ENCODE data around the gene LRCH4.
A peak's percentile ranks its signal among the peaks of the same experiment; 100 is the strongest.

LRCH4 gene

DNA sequence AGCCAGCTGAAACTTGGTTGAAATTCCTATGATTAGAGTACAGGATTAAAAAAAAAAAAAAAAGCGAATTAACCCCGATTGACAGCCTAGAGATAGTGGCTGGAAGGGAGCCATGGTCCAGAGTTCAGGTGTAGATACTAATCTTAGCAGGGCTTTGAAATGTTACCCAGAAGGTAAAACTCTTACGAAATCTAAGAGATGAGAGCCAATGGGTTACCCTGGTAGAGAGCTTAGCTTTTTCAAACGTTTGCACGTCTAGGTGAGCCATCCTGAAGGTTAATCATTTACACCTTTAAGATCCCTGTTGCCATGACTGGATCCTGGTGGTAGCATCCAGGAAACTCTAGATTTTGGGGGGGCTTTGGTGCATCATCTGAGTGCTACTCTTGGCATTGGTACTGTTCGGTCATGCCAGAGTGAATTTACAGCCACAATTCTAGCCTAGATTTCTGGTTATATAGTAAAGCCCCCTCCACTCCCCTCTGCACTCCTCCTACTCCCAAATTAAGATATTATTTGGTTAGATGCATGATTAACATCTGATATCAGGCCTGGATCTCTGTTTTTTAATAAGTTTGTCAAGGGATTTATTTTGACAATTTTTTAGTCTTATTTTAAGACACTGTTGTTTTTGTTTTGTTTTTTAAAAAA, 45.7 kb downstream of the LRCH4 start:
- no peaks in the 10 kb centered on the region for H3K9me2 ChIP-seq (replicated peaks; ENCODE audit: low read depth, low read length)
- peak overlapping the region; percentile 85 for H3K4me3 ChIP-seq (ENCODE audit: low read length, poor library complexity, severe bottlenecking)
- H3K4me2 ChIP-seq (ENCODE audit: low read depth, low read length, poor library complexity, severe bottlenecking): peak overlapping the region; percentile 96
- H3F3A ChIP-seq (ENCODE audit: low read depth): 0 out of 2 replicates have a peak, but pooled peaks cover 3% of the 10 kb centered on the region
- peaks cover 37% of the 10 kb centered on the region for H3K4me1 ChIP-seq (ENCODE audit: insufficient read depth, low read length, poor library complexity, severe bottlenecking)
- peaks cover 16% of the 10 kb centered on the region for H3K79me2 ChIP-seq (ENCODE audit: insufficient read depth, low read length)
- no peaks in the 10 kb centered on the region for H3K27me3 ChIP-seq (ENCODE audit: insufficient read depth, low read length, poor library complexity, severe bottlenecking)
- no peak overlapping the region for H2AFZ ChIP-seq (ENCODE audit: low read length)
- H3K9me3 ChIP-seq (ENCODE audit: insufficient read depth, low read depth, low read length): no peaks in the 10 kb centered on the region
- TF ChIP-seq, protein P1, sequence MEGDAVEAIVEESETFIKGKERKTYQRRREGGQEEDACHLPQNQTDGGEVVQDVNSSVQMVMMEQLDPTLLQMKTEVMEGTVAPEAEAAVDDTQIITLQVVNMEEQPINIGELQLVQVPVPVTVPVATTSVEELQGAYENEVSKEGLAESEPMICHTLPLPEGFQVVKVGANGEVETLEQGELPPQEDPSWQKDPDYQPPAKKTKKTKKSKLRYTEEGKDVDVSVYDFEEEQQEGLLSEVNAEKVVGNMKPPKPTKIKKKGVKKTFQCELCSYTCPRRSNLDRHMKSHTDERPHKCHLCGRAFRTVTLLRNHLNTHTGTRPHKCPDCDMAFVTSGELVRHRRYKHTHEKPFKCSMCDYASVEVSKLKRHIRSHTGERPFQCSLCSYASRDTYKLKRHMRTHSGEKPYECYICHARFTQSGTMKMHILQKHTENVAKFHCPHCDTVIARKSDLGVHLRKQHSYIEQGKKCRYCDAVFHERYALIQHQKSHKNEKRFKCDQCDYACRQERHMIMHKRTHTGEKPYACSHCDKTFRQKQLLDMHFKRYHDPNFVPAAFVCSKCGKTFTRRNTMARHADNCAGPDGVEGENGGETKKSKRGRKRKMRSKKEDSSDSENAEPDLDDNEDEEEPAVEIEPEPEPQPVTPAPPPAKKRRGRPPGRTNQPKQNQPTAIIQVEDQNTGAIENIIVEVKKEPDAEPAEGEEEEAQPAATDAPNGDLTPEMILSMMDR (conservative IDR thresholded peaks at IDR 0.05; ENCODE audit: low read length): no peak
- TF ChIP-seq EZH2phosphoT487 (IDR thresholded peaks at IDR 0.05; ENCODE audit: borderline replicate concordance): no peak
- peak overlapping the region; percentile 76 for H3K9ac ChIP-seq (ENCODE audit: low read depth, low read length, poor library complexity, severe bottlenecking)
- H3K36me3 ChIP-seq (ENCODE audit: insufficient read depth, low read length): no peaks in the 10 kb centered on the region
- H4K20me1 ChIP-seq (ENCODE audit: insufficient read depth, low read length, poor library complexity, severe bottlenecking): no peaks in the 10 kb centered on the region

GRCh38 chr7:100539436-100540006, 46.4 kb downstream of the LRCH4 start:
- H3K4me3 ChIP-seq (ENCODE audit: low read length, poor library complexity, severe bottlenecking): peak overlapping the region; percentile 85
- H3K9ac ChIP-seq (ENCODE audit: low read depth, low read length, poor library complexity, severe bottlenecking): peak overlapping the region; percentile 76
- no peaks in the 10 kb centered on the region for H3K27me3 ChIP-seq (ENCODE audit: insufficient read depth, low read length, poor library complexity, severe bottlenecking)
- no peaks in the 10 kb centered on the region for H3K36me3 ChIP-seq (ENCODE audit: insufficient read depth, low read length)
- TF ChIP-seq, protein P1 (conservative IDR thresholded peaks at IDR 0.05; ENCODE audit: low read length): no peak
- TF ChIP-seq EZH2phosphoT487 (IDR thresholded peaks at IDR 0.05; ENCODE audit: borderline replicate concordance): no peak
- H4K20me1 ChIP-seq (ENCODE audit: insufficient read depth, low read length, poor library complexity, severe bottlenecking): no peaks in the 10 kb centered on the region
- H3K4me1 ChIP-seq (ENCODE audit: insufficient read depth, low read length, poor library complexity, severe bottlenecking): peaks cover 32% of the 10 kb centered on the region
- H3F3A ChIP-seq (ENCODE audit: low read depth): 0 out of 2 replicates have a peak, but pooled peaks cover 3% of the 10 kb centered on the region
- no peaks in the 10 kb centered on the region for H3K9me3 ChIP-seq (ENCODE audit: insufficient read depth, low read depth, low read length)
- H3K9me2 ChIP-seq (replicated peaks; ENCODE audit: low read depth, low read length): no peaks in the 10 kb centered on the region
- peaks cover 16% of the 10 kb centered on the region for H3K79me2 ChIP-seq (ENCODE audit: insufficient read depth, low read length)
- peak overlapping the region; percentile 95 for H2AFZ ChIP-seq (ENCODE audit: low read length)
- peak overlapping the region; percentile 96 for H3K4me2 ChIP-seq (ENCODE audit: low read depth, low read length, poor library complexity, severe bottlenecking)

DNA sequence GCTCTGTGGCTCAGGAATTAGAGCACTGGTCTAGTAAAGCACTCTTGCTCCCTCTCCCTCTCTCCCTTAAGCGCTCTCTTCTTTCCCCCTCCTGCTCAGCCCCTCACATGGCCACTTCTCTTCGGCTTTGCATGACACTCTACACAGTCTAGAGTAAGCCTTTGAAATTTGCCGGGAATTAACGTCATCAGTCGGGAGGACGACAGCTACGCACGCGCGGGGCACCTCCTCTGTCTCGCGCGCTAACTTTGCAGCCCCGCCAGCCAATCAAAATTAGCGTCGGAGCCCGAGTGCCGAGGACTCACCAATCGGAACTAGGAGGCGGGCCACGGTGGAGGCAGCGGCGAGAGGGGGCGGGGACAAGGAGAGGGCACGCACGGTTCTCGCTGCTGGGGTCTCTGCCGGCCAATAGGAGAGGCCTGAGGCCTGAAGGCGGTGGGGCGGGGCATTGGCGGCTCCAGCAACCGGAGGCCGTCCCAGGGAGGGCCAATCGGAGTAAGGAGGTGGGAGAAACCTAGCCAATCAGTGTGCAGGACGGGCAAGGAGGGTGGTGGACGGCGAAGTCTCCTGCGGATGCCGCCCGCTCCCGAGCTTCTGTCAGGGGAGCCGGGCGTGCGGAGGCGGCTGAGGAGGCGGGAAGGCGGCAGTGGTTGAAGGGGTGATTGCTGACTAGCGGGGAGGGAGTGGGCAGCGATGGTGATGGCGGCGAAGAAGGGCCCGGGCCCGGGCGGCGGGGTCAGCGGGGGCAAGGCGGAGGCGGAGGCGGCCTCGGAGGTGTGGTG, 47.1 kb downstream of the LRCH4 start, which contains the start of gene AGFG2:
AGFG2 (plus strand) TSS at position 550 of the 782 bp plus-strand sequence; CDS start at position 694, 144 bp downstream.
- peak within 1 kb of the TSS; percentile 76 for H3K9ac ChIP-seq (ENCODE audit: low read depth, low read length, poor library complexity, severe bottlenecking)
- H3K4me1 ChIP-seq (ENCODE audit: insufficient read depth, low read length, poor library complexity, severe bottlenecking): peaks cover 25% of the 10 kb centered on the region
- H3F3A ChIP-seq (ENCODE audit: low read depth): 0 out of 2 replicates have a peak, but pooled peaks cover 3% of the 10 kb centered on the region
- peak within 1 kb of the TSS; percentile 99 for H3K4me2 ChIP-seq (ENCODE audit: low read depth, low read length, poor library complexity, severe bottlenecking)
- no peak for TF ChIP-seq EZH2phosphoT487 (IDR thresholded peaks at IDR 0.05; ENCODE audit: borderline replicate concordance)
- TF ChIP-seq, protein P1 (conservative IDR thresholded peaks at IDR 0.05; ENCODE audit: low read length): no peak
- no peaks in the 10 kb centered on the region for H3K36me3 ChIP-seq (ENCODE audit: insufficient read depth, low read length)
- no peaks in the 10 kb centered on the region for H3K9me3 ChIP-seq (ENCODE audit: insufficient read depth, low read depth, low read length)
- H4K20me1 ChIP-seq (ENCODE audit: insufficient read depth, low read length, poor library complexity, severe bottlenecking): no peaks in the 10 kb centered on the region
- peak within 1 kb of the TSS; percentile 97 for H2AFZ ChIP-seq (ENCODE audit: low read length)
- H3K79me2 ChIP-seq (ENCODE audit: insufficient read depth, low read length): peaks cover 16% of the 10 kb centered on the region
- H3K27me3 ChIP-seq (ENCODE audit: insufficient read depth, low read length, poor library complexity, severe bottlenecking): no peaks in the 10 kb centered on the region
- H3K4me3 ChIP-seq (ENCODE audit: low read length, poor library complexity, severe bottlenecking): peak within 1 kb of the TSS; percentile 85
- H3K9me2 ChIP-seq (replicated peaks; ENCODE audit: low read depth, low read length): no peaks in the 10 kb centered on the region

Data from Loucy (cell line).